Kidney epithelial cell (primary cell): ENCODE results near the gene IRS2. TPM values are rescaled to one million over a fixed set of nuclear protein-coding genes. Genes with fewer than 3 reads are reported as not detected.

Source experiments
- DNase-seq: peaks from one replicate; pipeline ENCODE4 v3.0.0-alpha.2; 2010; ENCODE audit warnings: low read depth
- H3K27me3 ChIP-seq: 2 replicates; pipeline ENCODE4 v1.6.0; 2011; ENCODE audit warnings: low read length; ENCODE audit not compliant: control insufficient read depth, insufficient read depth
- H3K36me3 ChIP-seq: 2 replicates; pipeline ENCODE4 v1.5.1; 2011; ENCODE audit warnings: low read length; ENCODE audit not compliant: control insufficient read depth, insufficient read depth
- H3K4me3 ChIP-seq: 2 replicates; pipeline ENCODE4 v1.5.1; 2011; ENCODE audit warnings: low read depth, mild to moderate bottlenecking, control low read depth, low read length
- total RNA-seq: library from RNA; depleted of rRNA; stranded (reverse); fragments of >200 nt; gene quantifications from 2 replicates; pipeline ENCODE4 v1.2.3, GENCODE V29; 2015
- TF ChIP-seq, protein P1 (sequence below): IDR thresholded peaks from 2 replicates; pipeline ENCODE4 v1.5.1; 2011; ENCODE audit warnings: mild to moderate bottlenecking, moderate library complexity, low read length, control low read depth, inconsistent platforms; ENCODE audit not compliant: insufficient read depth, poor library complexity, severe bottlenecking

IRS2 gene
- total RNA-seq, 1 donor from 2014 or later, result 27.1 TPM

DNA sequence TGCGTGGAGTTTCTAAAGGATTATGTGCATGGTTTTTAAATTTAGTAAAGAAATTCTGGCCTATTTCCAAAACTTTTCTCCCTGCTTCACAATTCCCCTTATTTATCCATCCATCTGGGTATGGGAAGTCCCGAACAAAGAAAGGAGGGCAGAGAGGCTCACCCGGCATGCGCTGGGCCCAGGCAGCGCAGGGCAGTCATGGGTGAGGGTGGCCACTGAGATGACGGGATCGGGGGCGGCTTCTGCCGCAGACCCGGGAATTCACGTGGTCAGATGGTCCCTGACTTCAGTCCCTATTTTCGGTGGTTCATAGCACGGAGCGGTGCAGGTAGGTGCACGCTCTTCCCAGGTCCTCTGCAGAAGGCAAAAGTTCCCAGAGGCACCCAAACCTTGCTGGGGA lies 14.5 kb downstream of the IRS2 start:
- TF ChIP-seq, protein P1, sequence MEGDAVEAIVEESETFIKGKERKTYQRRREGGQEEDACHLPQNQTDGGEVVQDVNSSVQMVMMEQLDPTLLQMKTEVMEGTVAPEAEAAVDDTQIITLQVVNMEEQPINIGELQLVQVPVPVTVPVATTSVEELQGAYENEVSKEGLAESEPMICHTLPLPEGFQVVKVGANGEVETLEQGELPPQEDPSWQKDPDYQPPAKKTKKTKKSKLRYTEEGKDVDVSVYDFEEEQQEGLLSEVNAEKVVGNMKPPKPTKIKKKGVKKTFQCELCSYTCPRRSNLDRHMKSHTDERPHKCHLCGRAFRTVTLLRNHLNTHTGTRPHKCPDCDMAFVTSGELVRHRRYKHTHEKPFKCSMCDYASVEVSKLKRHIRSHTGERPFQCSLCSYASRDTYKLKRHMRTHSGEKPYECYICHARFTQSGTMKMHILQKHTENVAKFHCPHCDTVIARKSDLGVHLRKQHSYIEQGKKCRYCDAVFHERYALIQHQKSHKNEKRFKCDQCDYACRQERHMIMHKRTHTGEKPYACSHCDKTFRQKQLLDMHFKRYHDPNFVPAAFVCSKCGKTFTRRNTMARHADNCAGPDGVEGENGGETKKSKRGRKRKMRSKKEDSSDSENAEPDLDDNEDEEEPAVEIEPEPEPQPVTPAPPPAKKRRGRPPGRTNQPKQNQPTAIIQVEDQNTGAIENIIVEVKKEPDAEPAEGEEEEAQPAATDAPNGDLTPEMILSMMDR, result no peak
- H3K27me3 ChIP-seq, result no peaks in the 10 kb centered on the region
- H3K36me3 ChIP-seq, result peaks cover 1% of the 10 kb centered on the region
- no peak for DNase-seq
- no peak overlapping the region for H3K4me3 ChIP-seq

DNA sequence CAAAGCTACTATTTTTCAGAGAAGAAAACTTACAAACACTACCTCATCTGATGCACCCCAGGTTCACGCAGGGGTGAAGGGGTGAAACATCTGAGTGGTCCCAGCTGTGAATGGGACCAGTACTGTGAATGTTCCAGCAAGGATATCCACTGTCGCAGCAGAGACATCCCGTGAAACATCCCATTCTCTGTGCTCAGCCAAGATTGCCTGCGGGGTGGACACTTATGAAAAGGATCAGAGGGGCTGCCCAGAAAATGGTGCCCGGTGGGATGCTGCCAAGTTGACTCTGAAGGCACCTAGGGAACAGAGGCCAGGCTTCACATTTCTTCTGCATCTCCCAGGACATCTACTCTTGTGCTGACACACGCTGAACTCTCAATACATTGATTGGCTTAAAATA lies 15.9 kb downstream of the IRS2 start:
- DNase-seq, result no peak
- Histone ChIP-seq H3K4me3 (no peak overlapping the region), H3K27me3 (no peaks in the 10 kb centered on the region), H3K36me3 (peaks cover 1% of the 10 kb centered on the region)
- TF ChIP-seq, protein P1, result no peak

DNA sequence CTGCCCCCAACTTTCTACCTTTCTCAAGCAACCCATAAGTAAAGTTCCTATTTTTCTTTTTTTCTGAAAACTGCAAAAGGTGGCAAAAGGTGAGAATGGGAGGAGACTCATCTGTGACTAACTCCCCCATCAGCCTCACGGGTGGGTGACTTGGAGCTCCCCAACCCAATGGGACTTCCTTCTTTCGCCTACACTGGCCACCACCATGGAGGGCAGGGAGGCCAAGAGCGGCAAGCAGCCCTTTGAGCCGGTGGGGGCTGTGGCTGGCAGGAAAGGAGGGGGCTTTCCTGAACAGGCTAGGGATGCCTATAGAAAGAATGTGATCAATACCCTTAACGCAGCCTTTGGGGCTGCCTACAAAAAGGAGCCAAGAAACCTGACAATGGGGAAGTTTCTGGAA lies 16.5 kb downstream of the IRS2 start:
- H3K4me3 ChIP-seq, result no peak overlapping the region
- H3K36me3 ChIP-seq, result peaks cover 1% of the 10 kb centered on the region
- TF ChIP-seq, protein P1, result no peak
- DNase-seq, result no peak
- no peaks in the 10 kb centered on the region for H3K27me3 ChIP-seq

DNA sequence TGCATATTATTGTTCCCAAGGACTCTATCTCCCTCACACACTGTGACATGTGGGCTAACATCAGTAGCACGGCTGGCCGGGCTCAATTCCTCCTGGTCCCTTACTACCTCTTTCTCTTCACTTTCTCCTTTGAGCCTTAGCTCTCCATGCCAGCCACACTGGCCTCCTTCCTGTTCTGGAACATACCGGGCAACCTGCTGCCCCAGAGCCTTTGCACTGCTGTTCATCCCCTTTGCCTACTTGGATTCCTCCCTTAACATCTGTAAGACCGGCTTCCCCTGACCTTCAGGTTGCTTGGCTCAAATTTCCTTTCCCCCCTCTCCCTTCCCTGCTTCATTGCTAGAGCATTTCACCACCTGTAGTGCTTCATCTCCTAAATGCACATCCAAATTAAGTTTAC lies 17.1 kb downstream of the IRS2 start:
- TF ChIP-seq, protein P1, result no peak
- Histone ChIP-seq H3K27me3 (no peaks in the 10 kb centered on the region), H3K36me3 (peaks cover 1% of the 10 kb centered on the region), H3K4me3 (no peak overlapping the region)
- DNase-seq, result no peak

DNA sequence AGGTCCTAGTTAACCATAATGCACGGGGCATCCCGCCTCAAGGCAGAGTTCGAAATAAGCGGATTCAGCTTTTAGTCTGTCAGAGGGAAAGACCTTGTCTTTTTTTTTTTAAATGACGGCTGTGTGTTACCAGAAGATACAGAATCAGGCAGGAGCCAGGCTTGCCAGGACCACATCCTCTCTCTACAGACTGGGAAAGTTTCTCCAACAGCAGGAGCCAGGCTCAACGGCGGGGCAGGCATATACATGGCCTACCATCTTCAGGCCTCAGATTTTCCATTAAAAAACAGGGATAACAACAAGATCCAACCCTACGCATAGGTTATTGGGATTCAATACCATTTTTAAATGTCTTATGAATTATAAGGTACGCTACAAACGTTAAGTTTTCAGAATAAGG lies 17.8 kb downstream of the IRS2 start:
- H3K27me3 ChIP-seq, result no peaks in the 10 kb centered on the region
- no peak overlapping the region for H3K4me3 ChIP-seq
- DNase-seq, result no peak
- H3K36me3 ChIP-seq, result peaks cover 1% of the 10 kb centered on the region
- TF ChIP-seq, protein P1, result no peak

DNA sequence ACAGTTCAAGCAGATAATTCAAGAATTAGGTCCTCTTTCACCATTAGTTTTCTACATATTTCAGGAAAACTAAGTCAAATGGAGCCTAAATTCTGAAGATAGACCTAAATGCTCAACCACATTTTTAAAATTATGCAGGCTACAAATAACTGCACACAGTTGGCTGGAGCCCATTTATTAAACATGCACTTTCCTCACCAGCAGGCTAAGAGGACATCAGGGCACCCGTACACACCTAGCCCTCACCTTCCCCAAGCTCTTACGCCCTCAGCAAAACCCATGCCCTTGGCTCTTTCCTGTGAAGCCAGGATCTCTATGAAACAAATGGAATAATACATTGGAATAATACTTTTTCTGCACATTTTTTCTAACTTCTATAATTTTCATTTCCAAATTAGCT lies 18.2 kb downstream of the IRS2 start:
- DNase-seq, result no peak
- Histone ChIP-seq H3K27me3 (no peaks in the 10 kb centered on the region), H3K4me3 (no peak overlapping the region), H3K36me3 (peaks cover 1% of the 10 kb centered on the region)
- TF ChIP-seq, protein P1, result no peak
